Lower lobe of right lung (tissue), 2 donors: Measurements from ENCODE around the gene KRT78. TPM values are rescaled to one million over a fixed set of nuclear protein-coding genes. Genes with fewer than 3 reads are reported as not detected.

ENCODE experiments used
- ATAC-seq, 2 donors: fragments of 200-7000 bp; cut with Tn5 transposase; one replicate each; pipeline ENCODE4 v1.9.1; 2020 to 2022; ENCODE audit warnings: mild to moderate bottlenecking in 2 of 2, moderate library complexity in 2 of 2
- DNase-seq: peaks from one replicate; pipeline ENCODE4 v3.0.0-alpha.2; 2020
- H3K27ac ChIP-seq: fragments of 200-600 bp; one replicate; pipeline ENCODE4 v1.8.0; 2022
- H3K27me3 ChIP-seq: fragments of 200-600 bp; one replicate; pipeline ENCODE4 v1.8.0; 2022; ENCODE audit warnings: low read depth
- H3K36me3 ChIP-seq: fragments of 200-600 bp; one replicate; pipeline ENCODE4 v1.8.0; 2022; ENCODE audit warnings: mild to moderate bottlenecking
- H3K4me1 ChIP-seq: fragments of 200-600 bp; one replicate; pipeline ENCODE4 v1.8.0; 2022
- H3K4me3 ChIP-seq: fragments of 200-600 bp; one replicate; pipeline ENCODE4 v1.8.0; 2022; ENCODE audit warnings: mild to moderate bottlenecking
- H3K9me3 ChIP-seq: fragments of 200-600 bp; one replicate; pipeline ENCODE4 v1.8.0; 2022
- intact Hi-C: fragments of 100-400 bp; cut with DNase I; formaldehyde crosslinking; loops from one replicate; pipeline ENCODE4 v1.11.0; 2022
- total RNA-seq: library from RNA; stranded (reverse); fragmentation: NEBNext Ultra II Directional; extraction: Animal tissue kit (Norgen Biotek cat#: 25700); gene quantifications from one replicate; pipeline ENCODE4 v1.2.1, GENCODE V29; 2021
- TF ChIP-seq, protein P1 (sequence below): fragments of 200-600 bp; IDR thresholded peaks from one replicate; pipeline ENCODE4 v1.8.0; 2022; ENCODE audit warnings: antibody characterized with exemption, mild to moderate bottlenecking
- donor health status: DM: no; HTN: yes; CAD: no; lungs with severe emphysema.

The KRT78 gene
- total RNA-seq, 1 donor from 2014 or later: not detected

GRCh38 chr12:52806821-52807543, 41.8 kb downstream of the KRT78 start:
- no peak for ATAC-seq
- no peaks in the 10 kb centered on the region for H3K36me3 ChIP-seq
- H3K27me3 ChIP-seq: peaks cover 34% of the 10 kb centered on the region
- H3K9me3 ChIP-seq: no peaks in the 10 kb centered on the region
- no peak for DNase-seq
- no peak overlapping the region for H3K27ac ChIP-seq
- intact Hi-C loops: no loop called here
- TF ChIP-seq, protein P1, sequence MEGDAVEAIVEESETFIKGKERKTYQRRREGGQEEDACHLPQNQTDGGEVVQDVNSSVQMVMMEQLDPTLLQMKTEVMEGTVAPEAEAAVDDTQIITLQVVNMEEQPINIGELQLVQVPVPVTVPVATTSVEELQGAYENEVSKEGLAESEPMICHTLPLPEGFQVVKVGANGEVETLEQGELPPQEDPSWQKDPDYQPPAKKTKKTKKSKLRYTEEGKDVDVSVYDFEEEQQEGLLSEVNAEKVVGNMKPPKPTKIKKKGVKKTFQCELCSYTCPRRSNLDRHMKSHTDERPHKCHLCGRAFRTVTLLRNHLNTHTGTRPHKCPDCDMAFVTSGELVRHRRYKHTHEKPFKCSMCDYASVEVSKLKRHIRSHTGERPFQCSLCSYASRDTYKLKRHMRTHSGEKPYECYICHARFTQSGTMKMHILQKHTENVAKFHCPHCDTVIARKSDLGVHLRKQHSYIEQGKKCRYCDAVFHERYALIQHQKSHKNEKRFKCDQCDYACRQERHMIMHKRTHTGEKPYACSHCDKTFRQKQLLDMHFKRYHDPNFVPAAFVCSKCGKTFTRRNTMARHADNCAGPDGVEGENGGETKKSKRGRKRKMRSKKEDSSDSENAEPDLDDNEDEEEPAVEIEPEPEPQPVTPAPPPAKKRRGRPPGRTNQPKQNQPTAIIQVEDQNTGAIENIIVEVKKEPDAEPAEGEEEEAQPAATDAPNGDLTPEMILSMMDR: no peak
- no peak overlapping the region for H3K4me3 ChIP-seq
- H3K4me1 ChIP-seq: no peaks in the 10 kb centered on the region

DNA sequence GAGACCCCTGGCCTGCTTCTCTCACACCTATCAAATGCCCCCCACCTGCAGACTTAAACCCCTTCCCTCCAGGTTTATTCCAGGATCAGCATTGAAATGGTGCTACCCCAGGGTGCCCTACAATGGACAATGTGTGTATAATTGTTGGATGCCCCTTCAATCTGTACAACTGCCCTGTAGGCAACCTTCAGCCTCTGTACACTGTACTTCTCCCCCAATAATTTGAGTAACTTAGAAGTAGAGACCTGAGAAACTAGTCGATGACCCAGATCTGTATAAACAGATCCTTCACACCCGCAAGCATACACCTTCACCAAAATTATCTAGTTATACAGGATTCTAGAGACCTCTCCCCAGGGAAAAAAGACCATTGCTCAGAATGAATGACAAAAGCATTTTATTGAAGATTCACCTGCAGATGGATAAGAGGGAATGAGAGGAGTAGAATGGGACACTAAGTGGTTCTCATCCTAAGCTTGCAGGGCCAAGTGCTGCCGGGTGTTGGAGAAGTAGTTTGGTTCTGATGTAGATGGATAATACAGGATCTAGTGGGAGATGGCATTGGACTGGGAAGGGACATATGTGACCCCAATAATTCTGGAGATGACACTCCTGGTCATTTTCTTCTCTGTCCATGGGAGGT, 42.5 kb downstream of the KRT78 start:
- intact Hi-C loops: no loop called here
- ATAC-seq (no peak), DNase-seq (no peak)
- no peak overlapping the region for H3K27ac ChIP-seq
- no peaks in the 10 kb centered on the region for H3K36me3 ChIP-seq
- no peak overlapping the region for H3K4me3 ChIP-seq
- TF ChIP-seq, protein P1: no peak
- no peaks in the 10 kb centered on the region for H3K9me3 ChIP-seq
- peaks cover 3% of the 10 kb centered on the region for H3K4me1 ChIP-seq
- peaks cover 32% of the 10 kb centered on the region for H3K27me3 ChIP-seq

GRCh38 chr12:52805739-52806138, 43.1 kb downstream of the KRT78 start:
- no peaks in the 10 kb centered on the region for H3K36me3 ChIP-seq
- intact Hi-C loops: no loop called here
- no peak overlapping the region for H3K27ac ChIP-seq
- H3K4me3 ChIP-seq: no peak overlapping the region
- TF ChIP-seq, protein P1: no peak
- no peak for ATAC-seq
- H3K27me3 ChIP-seq: peaks cover 32% of the 10 kb centered on the region
- peaks cover 9% of the 10 kb centered on the region for H3K4me1 ChIP-seq
- DNase-seq: no peak
- no peaks in the 10 kb centered on the region for H3K9me3 ChIP-seq

- ATAC-seq: no peak
- Histone ChIP-seq H3K4me1 (peaks cover 16% of the 10 kb centered on the region), H3K9me3 (no peaks in the 10 kb centered on the region), H3K4me3 (no peak overlapping the region), H3K36me3 (no peaks in the 10 kb centered on the region), H3K27ac (no peak overlapping the region), H3K27me3 (peaks cover 32% of the 10 kb centered on the region)
- intact Hi-C loops: no loop called here
- no peak for DNase-seq
- TF ChIP-seq, protein P1: no peak
Observed at GRCh38 chr12:52805000-52805399, 43.8 kb downstream of the KRT78 start.

DNA sequence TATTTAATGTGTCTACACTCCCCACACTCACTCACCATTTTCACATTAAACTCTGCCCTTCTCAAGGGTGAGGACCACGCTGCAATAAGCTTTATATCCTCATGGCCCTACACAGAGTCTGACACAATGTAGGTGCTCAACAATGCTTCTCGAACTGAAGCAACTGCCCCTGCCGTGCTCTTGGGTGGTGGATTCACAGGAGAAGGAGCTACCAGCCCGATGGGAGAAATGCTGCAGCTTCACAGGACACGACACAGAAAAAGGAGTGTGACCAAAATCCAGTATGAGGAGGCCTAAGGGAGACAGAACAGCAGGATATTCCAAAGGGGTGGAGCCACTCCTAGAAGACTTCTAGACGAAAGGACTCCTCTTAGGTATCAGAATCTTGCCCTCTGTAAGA, 46.4 kb downstream of the KRT78 start:
- Histone ChIP-seq H3K4me3 (no peak overlapping the region), H3K4me1 (peaks cover 23% of the 10 kb centered on the region), H3K9me3 (no peaks in the 10 kb centered on the region), H3K27me3 (peaks cover 19% of the 10 kb centered on the region), H3K27ac (no peak overlapping the region), H3K36me3 (no peaks in the 10 kb centered on the region)
- TF ChIP-seq, protein P1: no peak
- intact Hi-C loops: no loop called here
- ATAC-seq (no peak), DNase-seq (no peak)
